Fibroblast of skin of left biceps (primary cell): ENCODE measurements around the gene GNS.
"Not testable (repeated sequence)": the region's sequence is repeated elsewhere in the genome, so short reads cannot be mapped to it uniquely, and the experiment has no call there.

Experiments used
- DNase-seq, 2 experiments: peaks; one replicate each; pipeline ENCODE4 v3.0.0-alpha.2; 2013; ENCODE audit warnings: low read depth in 2 of 2

The GNS gene

GRCh38 chr12:64699504-64700115 is 59.6 kb downstream of the GNS start:
- DNase-seq = no peak

- no peak for DNase-seq
Observed at GRCh38 chr12:64696080-64696741, 63.0 kb downstream of the GNS start.

GRCh38 chr12:64695550-64695949 is 63.7 kb downstream of the GNS start:
- no peak for DNase-seq

- no peak for DNase-seq
Observed at GRCh38 chr12:64694130-64695040, 64.8 kb downstream of the GNS start.

GRCh38 chr12:64691795-64692583 is 67.2 kb downstream of the GNS start:
- DNase-seq = no peak

GRCh38 chr12:64691227-64691794 is 67.9 kb downstream of the GNS start:
- no peak for DNase-seq

- not testable (repeated sequence) for DNase-seq
Observed at GRCh38 chr12:64690236-64690635, 69.0 kb downstream of the GNS start.

GRCh38 chr12:64688715-64689114 is 70.5 kb downstream of the GNS start:
- no peak for DNase-seq

- no peak for DNase-seq
Observed at GRCh38 chr12:64688219-64688618, 71.0 kb downstream of the GNS start.

- DNase-seq = no peak
Observed at GRCh38 chr12:64687816-64688215, 71.4 kb downstream of the GNS start.

- no peak for DNase-seq
Observed at GRCh38 chr12:64685605-64686004, 73.6 kb downstream of the GNS start.

GRCh38 chr12:64685050-64685449 is 74.2 kb downstream of the GNS start:
- DNase-seq = no peak

- DNase-seq = no peak
Observed at GRCh38 chr12:64683816-64684543, 75.2 kb downstream of the GNS start.

GRCh38 chr12:64682572-64683277 is 76.5 kb downstream of the GNS start:
- no peak for DNase-seq

- DNase-seq = no peak
Observed at GRCh38 chr12:64681200-64682052, 77.8 kb downstream of the GNS start.

GRCh38 chr12:64680235-64680634 is 79.0 kb downstream of the GNS start:
- no peak for DNase-seq

- DNase-seq = no peak
Observed at GRCh38 chr12:64679487-64680001, 79.7 kb downstream of the GNS start.

GRCh38 chr12:64678835-64679234 is 80.4 kb downstream of the GNS start:
- DNase-seq = no peak

- DNase-seq = no peak
Observed at GRCh38 chr12:64678248-64678647, 81.0 kb downstream of the GNS start.
